HCT116 (cell line): ENCODE measurements around the gene EFCAB7. TPM values are rescaled to one million over a fixed set of nuclear protein-coding genes. Genes with fewer than 3 reads are reported as not detected.

ENCODE experiments used
- ATAC-seq: fragments of 200-7000 bp; cut with Tn5 transposase; 2 replicates; pipeline ENCODE4 v1.9.1; 2020; ENCODE audit warnings: mild to moderate bottlenecking, moderate library complexity
- BruUV-seq: library from RNA; stranded (reverse); fragments of 400-500 nt; replicated peaks from 2 replicates; lab custom pipeline; 2021; lab: Mats Ljungman, UMichigan
- CTCF ChIA-PET: fragments of 300-600 bp; sonication (Branson Sonifier 250); formaldehyde crosslinking; loops from one replicate; lab custom pipeline; 2021; ENCODE audit warnings: antibody characterized with exemption; lab: Charles Lee
- POLR2A ChIA-PET: fragments of 300-600, 350-600 bp; sonication (Branson Sonifier 250); formaldehyde crosslinking; loops from one replicate; lab custom pipeline; 2021; ENCODE audit warnings: antibody characterized with exemption; lab: Charles Lee
- RAD21 ChIA-PET, 2 experiments: fragments of 300-600 bp; sonication (Branson Sonifier 250); formaldehyde crosslinking; loops; one replicate each; lab custom pipeline; 2023; ENCODE audit warnings: low total read pairs in 2 of 2; ENCODE audit not compliant: uncharacterized antibody in 2 of 2, unreplicated experiment in 2 of 2, low non-redundant PET in 1 of 2; lab: Charles Lee
- DNase-seq: peaks from one replicate; pipeline ENCODE4 v3.0.0-alpha.2; 2010; ENCODE audit warnings: low read depth, low spot score
- H2AFZ ChIP-seq: fragments of 200-600 bp; shearing (Covaris generic), sonication (generic); 2 replicates; pipeline ENCODE4 v1.6.1; 2017; ENCODE audit warnings: low read depth, mixed run types, mixed read lengths, antibody characterized with exemption, low read length; ENCODE audit not compliant: poor library complexity, severe bottlenecking
- H3K27ac ChIP-seq: 2 replicates; pipeline ENCODE4 v1.5.1; 2012; ENCODE audit warnings: low read depth, low read length
- H3K27me3 ChIP-seq: fragments of 200-600 bp; sonication (generic); 2 replicates; pipeline ENCODE4 v1.6.1; 2016; ENCODE audit warnings: mixed run types, low read length, mixed read lengths; ENCODE audit not compliant: insufficient read depth
- H3K36me3 ChIP-seq, 2 experiments: fragments of 200-500 bp in 1 of 2; fragments of 200-600 bp in 1 of 2; sonication (Bioruptor generic) in 1 of 2; sonication (generic) in 1 of 2; 2 replicates each; pipeline versions ENCODE4 v1.5.1 to v1.6.1; 2014 to 2016; ENCODE audit warnings: low read length in 2 of 2, inconsistent platforms in 1 of 2, mixed read lengths in 1 of 2, mixed run types in 1 of 2; ENCODE audit not compliant: insufficient read depth in 2 of 2, control insufficient read depth in 1 of 2
- H3K4me1 ChIP-seq, 2 experiments: fragments of 200-600 bp in 1 of 2; sonication (generic) in 1 of 2; 2 replicates each; pipeline versions ENCODE4 v1.5.1 to v1.6.1; 2012 to 2017; ENCODE audit warnings: low read length in 2 of 2, inconsistent platforms in 1 of 2, mild to moderate bottlenecking in 1 of 2, mixed read lengths in 1 of 2, mixed run types in 1 of 2, moderate library complexity in 1 of 2; ENCODE audit not compliant: insufficient read depth in 2 of 2, control insufficient read depth in 1 of 2
- H3K4me2 ChIP-seq: fragments of 200-600 bp; sonication (generic); 2 replicates; pipeline ENCODE4 v1.6.1; 2017; ENCODE audit warnings: mixed run types, low read length, mixed read lengths
- H3K4me3 ChIP-seq, 2 experiments: fragments of 200-600 bp in 1 of 2; sonication (generic) in 1 of 2; replicated peaks in 1 of 2; 2 replicates each; pipeline ENCODE4 v1.5.1; 2011 to 2016; ENCODE audit warnings: low read length in 2 of 2, control low read depth in 1 of 2, low read depth in 1 of 2, mild to moderate bottlenecking in 1 of 2, mixed read lengths in 1 of 2, mixed run types in 1 of 2
- H3K79me2 ChIP-seq: fragments of 200-600 bp; sonication (generic); 2 replicates; pipeline ENCODE4 v1.6.1; 2017; ENCODE audit warnings: mild to moderate bottlenecking, mixed run types, low read length, moderate library complexity, mixed read lengths; ENCODE audit not compliant: insufficient read depth
- H3K9ac ChIP-seq: fragments of 200-600 bp; sonication (generic); 2 replicates; pipeline ENCODE4 v1.6.1; 2016; ENCODE audit warnings: low read length, mixed read lengths
- H3K9me2 ChIP-seq: fragments of 200-600 bp; sonication (generic), shearing (Covaris generic); 2 replicates; pipeline ENCODE4 v1.6.1; 2017; ENCODE audit warnings: mixed run types, mild to moderate bottlenecking, moderate library complexity; ENCODE audit not compliant: insufficient read depth
- H3K9me3 ChIP-seq, 2 experiments: fragments of 200-500 bp in 1 of 2; fragments of 200-600 bp in 1 of 2; sonication (Bioruptor generic) in 1 of 2; sonication (generic) in 1 of 2; 2 replicates each; pipeline ENCODE4 v1.6.1; 2014 to 2017; ENCODE audit warnings: low read length in 2 of 2, mixed read lengths in 2 of 2, inconsistent platforms in 1 of 2, low read depth in 1 of 2, mild to moderate bottlenecking in 1 of 2, mixed run types in 1 of 2, moderate library complexity in 1 of 2; ENCODE audit not compliant: control insufficient read depth in 1 of 2, insufficient read depth in 1 of 2
- H4K20me1 ChIP-seq: fragments of 200-600 bp; sonication (generic), shearing (Covaris generic); 2 replicates; pipeline ENCODE4 v1.6.1; 2017; ENCODE audit warnings: mixed run types, mild to moderate bottlenecking, moderate library complexity; ENCODE audit not compliant: insufficient read depth
- ATF3 ChIP-seq: IDR thresholded peaks from 2 replicates; pipeline ENCODE4 v1.6.1; 2012
- CEBPB ChIP-seq: IDR thresholded peaks from 2 replicates; pipeline ENCODE4 v1.6.1; 2012; ENCODE audit warnings: low read depth
- CTCF ChIP-seq, 3 experiments: fragments of 200-600 bp in 1 of 3; sonication (generic) in 1 of 3; IDR thresholded peaks in 2 of 3; conservative IDR thresholded peaks in 1 of 3; 2 replicates each; pipeline ENCODE4 v1.5.1; 2012 to 2017; ENCODE audit warnings: low read depth in 2 of 3, low read length in 2 of 3, antibody characterized with exemption in 1 of 3, borderline replicate concordance in 1 of 3, control low read depth in 1 of 3, mild to moderate bottlenecking in 1 of 3, mixed read lengths in 1 of 3, mixed run types in 1 of 3, moderate library complexity in 1 of 3; ENCODE audit not compliant: insufficient read depth in 1 of 3
- EZH2phosphoT487 ChIP-seq: fragments of 200-600 bp; IDR thresholded peaks from 2 replicates; pipeline ENCODE4 v1.6.1; 2018; ENCODE audit warnings: antibody characterized with exemption, borderline replicate concordance
- FOSL1 ChIP-seq: IDR thresholded peaks from 2 replicates; pipeline ENCODE4 v1.6.1; 2012; ENCODE audit warnings: low read depth
- JUND ChIP-seq: IDR thresholded peaks from 2 replicates; pipeline ENCODE4 v1.6.1; 2012
- REST ChIP-seq: IDR thresholded peaks from 2 replicates; pipeline ENCODE4 v1.6.1; 2012; ENCODE audit warnings: low read depth
- SIN3A ChIP-seq: IDR thresholded peaks from 2 replicates; pipeline ENCODE4 v1.6.1; 2012; ENCODE audit warnings: low read depth
- TCF7L2 ChIP-seq: IDR thresholded peaks from 2 replicates; pipeline ENCODE4 v1.7.0; 2011; ENCODE audit warnings: borderline replicate concordance, inconsistent platforms; ENCODE audit not compliant: insufficient read depth, insufficient read length; ENCODE audit errors: extremely low read depth
- ZFX ChIP-seq: fragments of 450-650 bp; IDR thresholded peaks from 2 replicates; pipeline ENCODE4 v1.6.1; 2017
- intact Hi-C: fragments of 100-400 bp; cut with micrococcal nuclease; formaldehyde crosslinking; loops from 2 replicates; pipeline ENCODE4 v1.10.0; 2022
- total RNA-seq: library from RNA; stranded (reverse); gene quantifications from one replicate; pipeline ENCODE4 v1.2.1, GENCODE V29; 2021; ENCODE audit not compliant: unreplicated experiment

EFCAB7 gene
- total RNA-seq, 1 experiment from 2014 or later: 6.0 TPM

GRCh38 chr1:63497577-63497976 is 25.7 kb upstream of the EFCAB7 start:
- CTCF ChIA-PET: no interaction called here
- Histone ChIP-seq H3K4me1 (no peaks in the 10 kb centered on the region), H3K27me3 (no peaks in the 10 kb centered on the region), H3K4me2 (no peak overlapping the region), H3K36me3 (no peaks in the 10 kb centered on the region), H2AFZ (no peak overlapping the region), H3K27ac (no peak overlapping the region), H3K9me3 (no peaks in the 10 kb centered on the region), H4K20me1 (no peaks in the 10 kb centered on the region), H3K9me2 (no peaks in the 10 kb centered on the region), H3K9ac (no peak overlapping the region), H3K4me3 (no peak overlapping the region), H3K79me2 (peaks cover 20% of the 10 kb centered on the region)
- RAD21 ChIA-PET: no interaction called here
- POLR2A ChIA-PET: no interaction called here
- ATAC-seq (no peak), DNase-seq (no peak)
- BruUV-seq: no TSS peak
- TF ChIP-seq CEBPB (no peak), ZFX (no peak), CTCF (IDR thresholded peaks at IDR 0.05 in 2 of 3, conservative IDR thresholded peaks at IDR 0.05 in 1 of 3; ENCODE audit: borderline replicate concordance in 1 of 3, insufficient read depth in 1 of 3, low read depth in 2 of 3, low read length in 2 of 3) (no peak), SIN3A (no peak), JUND (no peak), REST (no peak), ATF3 (no peak), TCF7L2 (no peak), EZH2phosphoT487 (no peak), FOSL1 (no peak)
- intact Hi-C loops: no loop called here
